GM21786 (cell line): ENCODE measurements around the gene FUT4.
"Not testable (repeated sequence)": the region's sequence is repeated elsewhere in the genome, so short reads cannot be mapped to it uniquely, and the experiment has no call there.

Source experiments
- ATAC-seq: cut with Tn5 transposase; IDR thresholded peaks from one replicate; pipeline ENCODE4 v1.9.1; 2021; ENCODE audit not compliant: unreplicated experiment

Gene FUT4, protein sequence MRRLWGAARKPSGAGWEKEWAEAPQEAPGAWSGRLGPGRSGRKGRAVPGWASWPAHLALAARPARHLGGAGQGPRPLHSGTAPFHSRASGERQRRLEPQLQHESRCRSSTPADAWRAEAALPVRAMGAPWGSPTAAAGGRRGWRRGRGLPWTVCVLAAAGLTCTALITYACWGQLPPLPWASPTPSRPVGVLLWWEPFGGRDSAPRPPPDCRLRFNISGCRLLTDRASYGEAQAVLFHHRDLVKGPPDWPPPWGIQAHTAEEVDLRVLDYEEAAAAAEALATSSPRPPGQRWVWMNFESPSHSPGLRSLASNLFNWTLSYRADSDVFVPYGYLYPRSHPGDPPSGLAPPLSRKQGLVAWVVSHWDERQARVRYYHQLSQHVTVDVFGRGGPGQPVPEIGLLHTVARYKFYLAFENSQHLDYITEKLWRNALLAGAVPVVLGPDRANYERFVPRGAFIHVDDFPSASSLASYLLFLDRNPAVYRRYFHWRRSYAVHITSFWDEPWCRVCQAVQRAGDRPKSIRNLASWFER

GRCh38 chr11:94543695-94544645, at the start of gene FUT4:
Gene FUT4, plus strand, starts transcription at chr11:94543921. Its CDS starts 213 bp downstream, at chr11:94544134.
- ATAC-seq: peak; percentile 81

GRCh38 chr11:94494126-94494680, 49.5 kb upstream of the FUT4 start:
- peak; percentile 57 for ATAC-seq

DNA sequence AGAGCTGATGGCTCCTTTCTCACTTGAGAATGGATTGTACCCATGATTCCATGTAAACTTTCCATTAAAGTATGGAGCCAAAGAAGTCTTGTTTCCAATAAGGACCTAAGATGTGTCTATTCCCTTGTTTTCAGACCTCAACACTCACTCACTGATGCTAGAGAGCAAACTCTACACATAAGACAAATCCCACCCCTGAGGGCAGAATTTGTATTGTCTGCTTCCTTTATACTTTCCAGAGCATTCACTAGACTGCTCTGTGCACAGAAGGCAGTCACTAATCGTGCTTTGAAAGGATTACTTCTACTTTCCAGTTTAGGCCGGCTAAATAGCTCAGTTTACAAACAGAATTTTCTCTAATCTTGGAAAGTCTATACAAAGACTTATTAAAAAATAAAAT, 43.5 kb upstream of the FUT4 start:
- ATAC-seq: no peak

GRCh38 chr11:94501522-94501921, 42.2 kb upstream of the FUT4 start:
- ATAC-seq: no peak

DNA sequence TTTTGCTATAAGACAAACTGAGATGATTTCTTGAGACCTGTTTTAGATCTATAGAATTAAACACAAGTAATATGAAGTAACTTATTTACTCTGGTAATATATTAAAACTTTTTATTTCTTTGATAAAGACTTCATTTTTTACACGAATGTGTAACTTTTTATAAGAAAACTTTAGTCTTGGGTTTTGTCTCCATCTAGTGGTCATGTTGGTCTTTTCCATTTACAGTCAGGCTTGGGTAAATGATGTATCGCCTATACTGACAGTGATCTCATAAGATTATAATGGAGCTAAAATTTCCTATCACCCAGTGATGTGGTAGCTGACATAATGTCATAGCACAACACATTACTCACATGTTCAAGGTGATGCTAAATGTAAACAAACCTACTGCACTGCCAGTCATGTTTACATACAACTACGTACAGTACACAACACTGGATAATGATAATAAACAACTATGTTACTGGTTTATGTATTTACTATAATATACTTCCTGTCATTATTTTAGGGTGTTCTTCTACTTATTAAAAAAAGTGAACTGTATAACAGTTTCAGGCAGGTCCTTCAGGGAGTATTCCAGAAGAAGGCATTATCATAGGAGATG, 38.9 kb upstream of the FUT4 start:
- ATAC-seq: no peak

GRCh38 chr11:94506513-94506912, 37.2 kb upstream of the FUT4 start:
- ATAC-seq: not testable (repeated sequence)

- ATAC-seq: no peak
Observed at GRCh38 chr11:94507485-94507884, 36.2 kb upstream of the FUT4 start.

DNA sequence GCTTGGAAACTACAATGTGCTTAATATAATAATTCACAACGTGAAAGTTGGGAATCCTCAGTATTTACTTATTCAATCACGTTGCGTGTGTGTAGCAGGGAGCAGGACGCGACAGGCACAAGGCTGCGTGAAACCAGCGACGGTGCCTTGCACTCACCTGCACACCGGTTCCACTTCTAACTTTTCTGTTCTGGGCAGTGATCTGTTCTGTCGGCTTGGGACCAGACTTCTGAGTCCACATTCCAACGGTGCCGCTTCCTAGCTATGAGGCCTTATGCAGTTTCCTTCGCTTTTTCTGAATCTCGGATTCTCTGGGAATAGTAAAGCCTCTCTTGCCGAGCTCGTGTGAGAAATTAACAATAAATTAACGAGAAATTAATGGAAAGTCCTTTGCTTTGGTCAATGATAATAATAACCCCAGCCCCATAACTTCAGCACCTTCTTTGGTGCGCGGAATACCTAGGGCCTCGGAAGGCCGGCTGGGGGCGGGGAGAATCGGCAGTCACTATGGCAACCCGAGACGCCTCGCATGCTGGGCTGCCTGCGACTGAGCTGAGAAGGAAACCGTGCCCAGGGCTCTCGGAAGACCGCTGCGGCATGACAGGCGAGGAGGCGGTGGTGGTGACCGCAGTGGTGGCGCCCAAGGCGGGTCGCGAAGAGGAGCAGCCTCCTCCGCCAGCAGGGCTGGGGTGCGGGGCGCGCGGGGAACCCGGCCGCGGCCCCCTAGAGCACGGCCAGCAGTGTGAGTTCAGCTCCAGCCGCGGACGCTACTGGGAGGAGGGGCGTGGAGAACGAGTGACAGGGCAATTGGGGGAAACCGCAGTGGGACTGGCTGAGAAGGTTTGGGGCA, 31.6 kb upstream of the FUT4 start, which contains the start of gene C11orf97:
C11orf97 (plus strand) TSS at position 530 of the 850 bp plus-strand sequence; CDS start at position 598, 68 bp downstream.
- peak; percentile 76 for ATAC-seq

GRCh38 chr11:94513091-94513490, 30.6 kb upstream of the FUT4 start:
- no peak for ATAC-seq

- ATAC-seq: no peak
Observed at GRCh38 chr11:94515398-94515797, 28.3 kb upstream of the FUT4 start.

- ATAC-seq: no peak
Observed at GRCh38 chr11:94516725-94517124, 27.0 kb upstream of the FUT4 start.

DNA sequence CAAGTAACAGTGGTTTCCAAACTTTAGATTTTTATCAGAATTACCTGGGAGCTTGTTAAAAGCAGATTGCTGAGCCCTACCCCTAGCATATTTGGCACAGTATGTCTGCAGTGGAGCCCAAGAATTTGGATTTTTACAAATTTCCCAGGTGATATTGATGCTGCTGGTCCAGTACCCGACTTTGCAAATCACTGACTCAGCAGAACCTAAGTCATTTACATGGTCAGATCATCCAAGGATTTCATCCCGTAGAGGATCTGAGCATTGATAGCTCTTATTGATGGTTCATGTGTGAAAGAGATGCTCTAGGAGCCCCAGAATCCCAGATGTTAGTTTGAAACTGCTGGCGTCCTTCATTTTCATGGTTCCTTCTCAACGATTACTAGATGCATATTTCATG, 25.4 kb upstream of the FUT4 start:
- no peak for ATAC-seq

- no peak for ATAC-seq
Observed at GRCh38 chr11:94519478-94520084, 24.1 kb upstream of the FUT4 start.

DNA sequence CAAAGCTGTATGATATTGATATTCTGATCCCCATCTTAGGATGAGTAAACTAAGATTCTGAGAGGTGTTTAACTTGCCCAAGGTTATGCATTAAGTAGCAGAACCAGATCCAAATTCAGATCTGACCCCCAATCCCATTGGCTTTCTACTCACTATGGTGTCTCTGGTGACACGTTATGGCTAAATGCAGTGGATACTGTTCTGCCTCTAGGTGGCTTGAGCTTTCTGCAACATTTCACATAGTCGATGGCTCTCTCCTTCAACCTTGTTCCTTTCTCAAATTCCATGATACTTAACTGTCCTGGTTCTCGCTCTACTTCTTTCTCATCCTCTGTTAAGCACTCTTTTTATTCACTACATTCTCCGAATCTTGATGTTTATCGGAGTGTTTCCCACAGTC, 22.0 kb upstream of the FUT4 start:
- no peak for ATAC-seq

DNA sequence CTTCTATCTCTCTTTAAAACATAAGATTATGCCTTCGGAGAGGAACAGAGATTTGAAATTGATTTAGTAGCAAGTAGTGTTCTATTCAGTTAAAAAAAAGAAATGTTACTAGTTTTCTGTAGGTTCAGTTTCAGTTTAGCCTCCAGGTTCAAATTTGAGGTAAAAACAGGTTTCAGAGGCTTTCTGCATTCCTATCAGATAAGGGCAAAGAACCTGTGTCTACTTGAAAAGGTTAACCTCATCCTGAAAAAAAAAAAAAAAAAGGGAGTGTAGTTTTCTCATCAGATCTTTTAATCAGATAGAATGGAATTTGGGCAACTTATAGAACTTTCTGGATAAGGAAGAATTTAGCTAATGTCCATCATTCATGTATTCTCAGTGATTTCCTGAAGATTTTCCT, 19.4 kb upstream of the FUT4 start:
- ATAC-seq: no peak

DNA sequence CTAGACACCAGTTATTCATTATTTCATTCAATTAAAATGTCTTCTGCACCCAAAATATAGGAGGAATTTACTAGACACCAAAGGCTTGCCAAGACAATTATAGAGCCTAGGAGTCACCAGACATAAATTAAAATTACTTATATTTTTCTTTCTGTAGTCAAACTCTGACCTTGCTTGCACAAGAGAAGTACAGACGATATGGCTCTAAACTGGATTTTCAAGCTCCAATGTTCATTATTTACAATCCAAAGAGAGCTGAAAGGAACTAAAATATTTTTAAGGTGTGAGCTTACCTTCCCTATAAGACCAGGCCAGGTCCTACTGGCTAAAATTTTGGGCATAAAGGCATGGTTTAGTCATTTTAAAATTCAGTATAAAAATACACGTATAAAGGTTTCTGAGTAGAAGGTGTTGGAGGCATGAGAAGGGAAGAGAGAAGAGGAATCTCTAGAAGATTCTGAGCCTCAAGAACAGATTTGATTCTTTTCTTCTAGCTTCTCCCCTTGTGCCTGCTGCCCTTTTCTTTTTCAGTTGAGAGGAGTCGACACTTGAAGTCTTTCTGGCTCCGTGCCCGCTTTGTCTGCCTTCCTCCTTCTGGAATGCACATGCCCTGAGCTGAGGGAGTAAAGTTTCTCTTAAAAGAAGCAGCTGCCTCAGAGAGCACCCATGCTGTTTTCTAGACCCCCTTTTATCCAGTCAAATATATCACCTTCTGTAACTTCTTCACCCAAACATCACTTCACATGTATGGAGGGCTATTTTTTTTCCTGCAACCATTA, 18.0 kb upstream of the FUT4 start:
- no peak for ATAC-seq

- no peak for ATAC-seq
Observed at GRCh38 chr11:94526645-94527438, 16.9 kb upstream of the FUT4 start.

GRCh38 chr11:94528551-94528950, 15.2 kb upstream of the FUT4 start:
- no peak for ATAC-seq
